Keratinocyte (primary cell): ENCODE data around the gene ZNF445. TPM values are rescaled to one million over a fixed set of nuclear protein-coding genes. Genes with fewer than 3 reads are reported as not detected.

Experiments used
- DNase-seq: peaks from one replicate; pipeline ENCODE4 v3.0.0-alpha.2; 2011; ENCODE audit warnings: low read depth, missing footprints, low spot score
- FAIRE-seq: peaks from 2 replicates; lab custom pipeline; 2011; peaks lifted over from hg19 to GRCh38; lab: Jason Lieb, UNC
- H2AFZ ChIP-seq: 2 replicates; pipeline ENCODE4 v1.6.0; 2012; ENCODE audit warnings: low read length, control low read depth, inconsistent platforms; ENCODE audit not compliant: control insufficient read depth
- H3K27ac ChIP-seq: 2 replicates; pipeline ENCODE4 v1.5.1; 2011; ENCODE audit warnings: low read length; ENCODE audit not compliant: control insufficient read depth, insufficient read depth
- H3K27me3 ChIP-seq: 3 replicates; pipeline ENCODE4 v1.6.0; 2011; ENCODE audit warnings: low read length; ENCODE audit not compliant: control insufficient read depth, insufficient read depth; ENCODE audit errors: extremely low read depth
- H3K36me3 ChIP-seq, 2 experiments: 2 replicates in 1 of 2; 3 replicates in 1 of 2; pipeline ENCODE4 v1.5.1; 2011; ENCODE audit warnings: low read length in 2 of 2, mild to moderate bottlenecking in 1 of 2; ENCODE audit not compliant: control insufficient read depth in 2 of 2, insufficient read depth in 2 of 2; ENCODE audit errors: extremely low read depth in 1 of 2
- H3K4me1 ChIP-seq: 3 replicates; pipeline ENCODE4 v1.5.1; 2011; ENCODE audit warnings: low read length; ENCODE audit not compliant: control insufficient read depth, insufficient read depth; ENCODE audit errors: extremely low read depth
- H3K4me2 ChIP-seq: 3 replicates; pipeline ENCODE4 v1.6.0; 2011; ENCODE audit warnings: low read depth, low read length; ENCODE audit not compliant: control insufficient read depth, insufficient read depth; ENCODE audit errors: extremely low read depth
- H3K4me3 ChIP-seq, 3 experiments: fragments of 200-600 bp in 1 of 3; sonication (generic) in 1 of 3; 2 replicates in 2 of 3; 3 replicates in 1 of 3; pipeline ENCODE4 v1.5.1; 2011 to 2016; ENCODE audit warnings: low read length in 3 of 3, mild to moderate bottlenecking in 3 of 3, control low read depth in 2 of 3, inconsistent platforms in 1 of 3, low read depth in 1 of 3, mixed read lengths in 1 of 3, mixed run types in 1 of 3, moderate library complexity in 1 of 3; ENCODE audit not compliant: control insufficient read depth in 2 of 3, insufficient read depth in 2 of 3; ENCODE audit errors: extremely low read depth in 1 of 3
- H3K79me2 ChIP-seq: 2 replicates; pipeline ENCODE4 v1.6.0; 2012; ENCODE audit warnings: low read length; ENCODE audit not compliant: control insufficient read depth, insufficient read depth
- H3K9ac ChIP-seq: 3 replicates; pipeline ENCODE4 v1.6.0; 2011; ENCODE audit warnings: low read length; ENCODE audit not compliant: control insufficient read depth, insufficient read depth; ENCODE audit errors: extremely low read depth
- H3K9me1 ChIP-seq: 3 replicates; pipeline ENCODE4 v1.6.0; 2011; ENCODE audit warnings: low read length; ENCODE audit not compliant: control insufficient read depth, insufficient read depth; ENCODE audit errors: extremely low read depth
- H3K9me3 ChIP-seq: 2 replicates; pipeline ENCODE4 v1.5.1; 2012; ENCODE audit warnings: low read depth, low read length; ENCODE audit not compliant: control insufficient read depth
- H4K20me1 ChIP-seq: 3 replicates; pipeline ENCODE4 v1.6.0; 2011; ENCODE audit warnings: low read length; ENCODE audit not compliant: control insufficient read depth, insufficient read depth; ENCODE audit errors: extremely low read depth
- EZH2 ChIP-seq: IDR thresholded peaks from one replicate; pipeline ENCODE4 v1.6.1; 2012; ENCODE audit warnings: inconsistent platforms, mild to moderate bottlenecking, low read length, moderate library complexity
- dilution Hi-C: fragments of 300-500 bp; cut with MboI; formaldehyde crosslinking; loops from one replicate; pipeline ENCODE4 v1.7.0; 2020; ENCODE audit warnings: low sequenced_read_pairs; ENCODE audit not compliant: extremely low pct_ligation_motif_present
- polyA plus RNA-seq, 5 experiments: library from polyadenylated mRNA; depleted of rRNA in 3 of 5; stranded (reverse) in 3 of 5; stranded (forward) in 1 of 5; unstranded in 1 of 5; fragments of >200 nt; gene quantifications; 1 replicate in 1 of 5; 2 replicates in 3 of 5; 3 replicates in 1 of 5; pipeline versions ENCODE4 v1.2.1 to v1.2.3, GENCODE V29; 2011 to 2012; ENCODE audit warnings: missing spikeins in 2 of 5, low read depth in 1 of 5, low replicate concordance in 1 of 5
- TF ChIP-seq, protein P1 (sequence below), 3 experiments: IDR thresholded peaks in 1 of 3; conservative IDR thresholded peaks in 1 of 3; optimal IDR thresholded peaks in 1 of 3; 2 replicates in 2 of 3; 3 replicates in 1 of 3; pipeline versions ENCODE3 to v1.5.1; 2011; ENCODE audit warnings: low read length in 3 of 3, mild to moderate bottlenecking in 3 of 3, moderate library complexity in 2 of 3, control low read depth in 1 of 3, inconsistent platforms in 1 of 3; ENCODE audit not compliant: insufficient read depth in 2 of 3; ENCODE audit errors: extremely low read depth in 1 of 3

ZNF445 gene
- polyA plus RNA-seq, 1 donor (not counting 4 experiments of a cell fraction or from before 2014, with no cell fraction given) = 3.3 TPM

DNA sequence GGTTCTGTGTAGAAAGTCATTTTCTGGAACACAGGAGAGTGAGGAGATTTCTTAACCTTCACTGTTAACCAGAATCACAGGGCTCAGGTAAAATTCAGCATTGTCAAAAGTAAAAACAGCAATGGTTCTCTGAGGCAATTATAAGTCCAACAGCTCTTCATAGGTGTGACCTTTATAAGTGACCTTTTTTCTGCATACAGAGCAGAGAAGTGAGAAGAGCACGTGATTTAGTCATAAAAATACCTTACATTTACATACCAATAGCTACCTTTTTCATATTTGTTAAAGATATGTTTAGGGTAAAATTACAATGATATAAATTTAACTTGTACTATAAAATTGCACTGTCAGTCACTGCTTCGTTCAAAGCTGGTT, 41.3 kb upstream of the ZNF445 start:
- DNase-seq (no peak), FAIRE-seq (no peak)
- Histone ChIP-seq H3K27ac (no peak overlapping the region), H3K36me3 (no peaks in the 10 kb centered on the region), H3K4me1 (no peaks in the 10 kb centered on the region), H3K4me2 (no peak overlapping the region), H3K4me3 (no peak overlapping the region), H3K9ac (no peak overlapping the region), H3K27me3 (no peaks in the 10 kb centered on the region), H3K9me3 (no peaks in the 10 kb centered on the region), H4K20me1 (no peaks in the 10 kb centered on the region), H3K9me1 (no peaks in the 10 kb centered on the region), H3K79me2 (no peaks in the 10 kb centered on the region), H2AFZ (no peak overlapping the region)
- TF ChIP-seq EZH2 = no peak
- TF ChIP-seq, protein P1, sequence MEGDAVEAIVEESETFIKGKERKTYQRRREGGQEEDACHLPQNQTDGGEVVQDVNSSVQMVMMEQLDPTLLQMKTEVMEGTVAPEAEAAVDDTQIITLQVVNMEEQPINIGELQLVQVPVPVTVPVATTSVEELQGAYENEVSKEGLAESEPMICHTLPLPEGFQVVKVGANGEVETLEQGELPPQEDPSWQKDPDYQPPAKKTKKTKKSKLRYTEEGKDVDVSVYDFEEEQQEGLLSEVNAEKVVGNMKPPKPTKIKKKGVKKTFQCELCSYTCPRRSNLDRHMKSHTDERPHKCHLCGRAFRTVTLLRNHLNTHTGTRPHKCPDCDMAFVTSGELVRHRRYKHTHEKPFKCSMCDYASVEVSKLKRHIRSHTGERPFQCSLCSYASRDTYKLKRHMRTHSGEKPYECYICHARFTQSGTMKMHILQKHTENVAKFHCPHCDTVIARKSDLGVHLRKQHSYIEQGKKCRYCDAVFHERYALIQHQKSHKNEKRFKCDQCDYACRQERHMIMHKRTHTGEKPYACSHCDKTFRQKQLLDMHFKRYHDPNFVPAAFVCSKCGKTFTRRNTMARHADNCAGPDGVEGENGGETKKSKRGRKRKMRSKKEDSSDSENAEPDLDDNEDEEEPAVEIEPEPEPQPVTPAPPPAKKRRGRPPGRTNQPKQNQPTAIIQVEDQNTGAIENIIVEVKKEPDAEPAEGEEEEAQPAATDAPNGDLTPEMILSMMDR (optimal IDR thresholded peaks at IDR 0.05 in 1 of 3, IDR thresholded peaks at IDR 0.05 in 1 of 3, conservative IDR thresholded peaks at IDR 0.05 in 1 of 3; ENCODE audit: extremely low read depth in 1 of 3, insufficient read depth in 2 of 3, low read length in 3 of 3) = no peak
- dilution Hi-C loops = no loop called here

DNA sequence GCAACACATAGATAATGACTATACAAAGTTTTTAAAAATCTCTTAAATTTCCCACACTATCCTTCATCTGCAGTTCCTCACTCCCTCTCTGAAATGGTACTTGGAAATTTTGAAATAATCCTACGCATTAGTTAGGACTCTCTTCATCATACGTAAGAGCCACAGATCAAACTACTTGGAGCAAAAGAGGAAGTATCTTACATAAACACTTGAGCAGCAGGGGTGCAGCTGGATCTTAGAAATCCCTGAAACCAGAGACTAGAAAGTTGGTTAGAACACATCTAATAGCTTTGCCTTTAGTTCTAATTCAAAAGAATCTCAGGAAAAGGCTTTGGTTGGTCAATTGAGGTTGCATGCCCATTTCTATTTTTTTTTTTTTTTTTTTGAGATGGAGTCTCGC, 38.8 kb upstream of the ZNF445 start:
- Histone ChIP-seq H3K27me3 (no peaks in the 10 kb centered on the region), H3K9me3 (no peaks in the 10 kb centered on the region), H3K4me3 (no peak overlapping the region), H4K20me1 (no peaks in the 10 kb centered on the region), H3K36me3 (no peaks in the 10 kb centered on the region), H3K9ac (no peak overlapping the region), H3K4me2 (no peak overlapping the region), H3K4me1 (peaks cover 2% of the 10 kb centered on the region), H3K79me2 (no peaks in the 10 kb centered on the region), H3K27ac (no peak overlapping the region), H3K9me1 (no peaks in the 10 kb centered on the region), H2AFZ (no peak overlapping the region)
- DNase-seq = no peak
- FAIRE-seq = no peak
- TF ChIP-seq, protein P1 (optimal IDR thresholded peaks at IDR 0.05 in 1 of 3, IDR thresholded peaks at IDR 0.05 in 1 of 3, conservative IDR thresholded peaks at IDR 0.05 in 1 of 3; ENCODE audit: extremely low read depth in 1 of 3, insufficient read depth in 2 of 3, low read length in 3 of 3) = no peak
- TF ChIP-seq EZH2 = no peak
- dilution Hi-C loops = no loop called here
